ENCODE data around the gene RETN.

RETN gene

DNA sequence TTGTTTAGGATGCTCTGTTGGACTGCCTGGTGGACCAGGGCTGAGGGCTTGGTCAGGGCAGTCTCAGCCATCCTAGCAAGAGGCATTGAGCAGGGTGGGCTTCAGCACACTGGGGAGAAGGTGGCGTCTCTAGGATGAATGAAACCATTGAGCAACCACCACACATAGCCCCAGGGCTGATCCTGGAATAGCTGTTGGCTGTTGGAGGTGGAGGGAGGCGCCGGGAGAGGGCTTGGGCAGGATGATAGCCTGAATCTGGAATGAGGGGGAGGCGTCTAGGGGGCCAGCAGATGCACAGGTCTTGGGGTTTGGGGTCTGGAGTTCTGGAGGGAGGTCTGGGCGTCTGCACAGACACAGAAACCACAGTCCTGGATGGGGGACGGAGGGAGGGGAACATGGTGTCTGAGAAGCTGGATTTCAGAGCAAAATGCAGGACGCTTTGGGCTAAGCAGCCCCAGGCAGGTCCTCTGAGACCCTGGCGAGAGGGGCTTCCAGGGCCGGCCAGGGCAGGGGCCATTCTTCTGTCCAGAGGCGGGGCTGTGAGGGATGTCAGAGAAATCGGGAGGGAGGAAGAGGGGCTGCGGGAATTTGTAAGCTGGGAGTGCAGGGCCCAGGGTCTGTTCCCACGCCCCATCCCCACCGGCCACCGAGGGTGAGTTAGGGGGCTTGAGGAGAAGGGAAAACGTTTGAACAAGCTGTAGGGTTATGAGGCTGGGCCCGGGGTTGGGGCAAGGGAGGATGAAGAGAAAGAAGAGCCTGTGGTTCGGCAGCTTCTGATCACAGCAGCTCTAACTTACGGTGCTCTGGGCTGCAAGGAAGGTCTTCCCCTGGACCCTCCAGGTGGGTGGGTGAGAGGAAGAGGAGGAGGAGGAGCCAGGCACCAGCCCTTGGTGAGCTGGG lies 16.9 kb downstream of the RETN start:
- no peak for DNase-seq

DNA sequence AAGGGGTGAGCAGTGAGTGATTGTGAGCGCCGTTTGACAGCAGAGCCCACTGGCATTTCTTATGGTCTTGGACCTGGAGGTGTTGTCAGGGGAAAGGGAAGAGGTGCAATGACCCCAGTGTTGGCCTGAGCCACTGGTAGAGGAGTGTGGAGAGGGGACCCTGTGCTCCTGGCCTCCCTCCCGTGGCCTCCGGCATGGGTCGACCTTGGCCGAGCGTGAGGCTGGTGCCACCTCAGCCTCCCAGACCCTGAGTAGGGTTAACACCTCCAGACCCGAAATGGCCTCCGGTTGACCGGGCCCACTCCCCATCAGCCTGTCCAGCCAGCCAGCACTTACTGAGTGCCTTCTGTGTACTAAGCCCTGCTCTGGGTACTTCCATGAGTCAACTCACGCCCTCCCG lies 18.3 kb downstream of the RETN start:
- DNase-seq = no peak

DNA sequence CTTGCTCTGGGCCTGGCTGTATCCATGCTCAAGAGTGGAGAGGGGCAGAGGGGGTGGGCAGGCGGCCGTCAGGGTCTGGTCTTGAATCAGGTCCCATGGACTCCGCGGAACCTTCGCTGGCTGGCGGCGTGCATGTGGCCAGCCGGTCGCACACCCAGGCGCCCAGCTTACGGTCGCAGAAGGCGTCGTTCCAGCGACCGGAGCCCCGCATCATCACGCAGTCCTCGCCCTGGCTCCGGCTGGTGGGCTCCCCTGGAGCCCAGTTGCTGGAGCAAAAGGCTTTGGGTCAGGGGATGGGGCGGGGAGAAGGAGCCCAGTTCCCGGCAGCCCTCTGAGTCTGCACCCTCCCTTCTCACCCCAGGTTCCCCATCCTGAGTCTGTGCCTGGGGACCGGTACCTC lies 20.3 kb downstream of the RETN start:
- no peak for DNase-seq

DNA sequence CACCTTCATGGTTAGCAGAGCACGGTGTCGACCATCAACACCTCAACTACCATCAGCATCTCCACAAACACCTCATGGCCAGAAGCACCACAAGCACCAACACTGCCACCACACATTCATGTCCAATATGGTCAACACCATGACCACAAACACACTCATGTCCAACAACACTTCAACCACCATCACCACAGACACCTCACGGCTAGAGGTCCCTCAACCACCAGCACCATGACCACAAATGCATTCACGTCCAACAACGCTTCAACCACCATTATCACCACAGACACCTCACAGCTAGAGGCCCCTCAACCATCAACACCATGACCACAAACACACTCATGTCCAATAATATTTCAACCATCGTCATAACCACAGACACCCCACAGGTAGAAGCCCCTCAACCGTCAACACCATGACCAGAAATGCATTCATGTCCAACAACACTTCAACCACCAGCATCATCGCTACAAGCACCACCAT lies 22.0 kb downstream of the RETN start:
- DNase-seq = no peak

DNA sequence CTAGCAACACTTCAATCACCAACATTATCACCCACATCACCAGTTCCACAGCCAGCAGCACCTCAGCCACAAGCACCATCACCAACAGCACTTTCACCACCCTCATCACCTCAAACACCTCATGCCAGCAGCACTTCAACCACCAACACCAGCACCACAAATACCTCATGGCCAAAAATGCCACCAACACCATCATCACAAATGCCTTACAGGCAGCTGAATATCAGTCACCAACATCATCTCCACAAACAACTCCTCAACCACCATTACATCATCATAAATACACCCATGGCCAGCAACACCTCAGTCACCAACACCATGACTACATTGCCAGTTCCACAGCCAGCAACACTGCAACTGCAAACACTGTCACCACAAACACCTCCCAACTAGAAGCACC lies 22.6 kb downstream of the RETN start:
- DNase-seq = no peak

DNA sequence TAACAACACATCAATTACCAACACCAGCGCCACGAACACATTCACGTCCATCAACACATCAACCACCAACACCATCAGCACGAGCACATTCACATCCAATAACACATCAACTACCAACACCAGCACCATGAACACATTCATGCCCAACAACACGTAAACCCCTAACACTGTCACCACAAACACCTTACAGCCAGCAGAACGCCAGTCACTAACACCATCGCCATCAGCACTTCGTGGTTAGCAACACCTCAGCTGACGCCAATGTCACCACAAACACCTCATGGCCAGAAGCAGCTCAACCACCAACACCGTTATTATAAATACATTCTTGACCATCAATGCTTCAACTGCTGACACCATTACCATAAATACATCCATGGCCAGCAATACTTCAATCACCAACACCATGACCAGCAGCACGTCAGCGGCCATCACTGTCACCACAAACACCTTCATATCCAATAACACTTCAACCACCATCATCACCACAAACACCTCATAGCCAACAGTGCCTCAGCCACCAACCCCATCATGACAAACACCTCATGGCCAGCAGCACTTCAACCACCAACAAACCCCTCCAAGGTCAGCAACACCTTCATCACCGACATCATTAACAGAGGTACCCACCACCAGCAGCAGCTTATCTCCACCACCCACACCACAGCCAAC lies 23.7 kb downstream of the RETN start:
- no peak for DNase-seq

DNA sequence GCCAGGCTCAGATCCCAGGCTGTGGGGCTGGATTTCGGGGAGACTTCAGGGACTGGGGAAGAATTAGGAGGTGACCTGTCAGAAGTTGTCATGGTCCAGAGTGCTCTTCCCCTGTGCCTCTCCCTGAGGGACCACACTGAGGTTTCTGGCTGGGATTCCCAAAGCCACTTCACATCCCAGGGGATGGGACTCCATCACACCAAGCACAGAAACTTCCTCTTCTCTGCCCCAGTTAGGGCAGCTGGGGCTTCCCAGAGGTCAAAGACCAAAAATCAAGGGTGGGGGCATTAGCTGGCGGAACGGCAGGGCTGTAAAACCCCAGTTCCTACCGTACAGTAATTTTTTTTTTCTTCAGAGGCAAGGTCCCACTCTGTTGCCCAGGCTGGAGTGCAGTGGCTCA lies 25.6 kb downstream of the RETN start:
- DNase-seq = no peak

DNA sequence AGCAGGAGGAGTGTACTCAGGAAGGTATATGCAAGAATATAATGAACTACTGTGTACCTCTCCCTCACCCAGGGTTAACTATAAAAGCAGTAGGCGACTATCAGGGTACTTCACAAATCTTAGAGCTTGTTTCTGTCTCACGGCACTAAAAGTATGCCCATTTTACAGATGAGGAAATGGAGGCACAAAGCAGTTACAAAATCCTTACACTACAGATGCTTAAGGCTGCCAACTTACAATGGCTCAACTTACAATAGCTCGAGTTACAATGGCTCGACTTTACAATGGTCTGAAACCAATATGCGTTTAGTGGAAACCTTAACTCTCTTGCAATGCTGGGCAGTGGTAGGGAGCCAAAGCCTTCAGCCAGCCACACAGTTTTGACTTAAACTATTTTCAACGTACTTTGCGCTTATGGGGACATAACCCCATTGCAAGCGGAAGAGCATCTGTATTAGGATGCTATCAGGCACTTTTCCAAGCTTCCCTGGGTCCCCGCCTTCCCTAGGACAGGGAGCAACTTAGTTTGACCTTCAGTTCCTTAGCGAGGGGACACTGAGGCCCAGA lies 29.0 kb downstream of the RETN start:
- DNase-seq = no peak

DNA sequence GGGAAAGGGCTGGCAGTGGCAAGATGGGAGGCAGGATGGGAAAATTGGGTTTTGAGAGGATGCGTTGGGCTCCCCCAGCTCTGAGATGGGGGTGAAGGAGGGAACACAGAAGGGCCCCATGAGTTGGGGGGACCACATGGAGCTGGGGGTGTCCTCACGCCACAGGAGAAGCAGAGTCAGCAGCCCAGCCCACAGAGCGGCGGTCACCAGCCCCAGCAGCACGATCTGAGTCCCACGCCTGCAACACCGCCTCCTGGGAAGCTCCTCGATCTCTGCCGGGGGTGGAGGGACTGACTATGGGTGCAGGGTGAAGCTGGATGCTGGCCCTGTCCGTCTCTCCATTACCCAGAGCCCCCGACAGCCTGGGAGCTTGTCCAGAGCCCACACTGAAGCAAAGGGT lies 29.7 kb downstream of the RETN start:
- DNase-seq = no peak

DNA sequence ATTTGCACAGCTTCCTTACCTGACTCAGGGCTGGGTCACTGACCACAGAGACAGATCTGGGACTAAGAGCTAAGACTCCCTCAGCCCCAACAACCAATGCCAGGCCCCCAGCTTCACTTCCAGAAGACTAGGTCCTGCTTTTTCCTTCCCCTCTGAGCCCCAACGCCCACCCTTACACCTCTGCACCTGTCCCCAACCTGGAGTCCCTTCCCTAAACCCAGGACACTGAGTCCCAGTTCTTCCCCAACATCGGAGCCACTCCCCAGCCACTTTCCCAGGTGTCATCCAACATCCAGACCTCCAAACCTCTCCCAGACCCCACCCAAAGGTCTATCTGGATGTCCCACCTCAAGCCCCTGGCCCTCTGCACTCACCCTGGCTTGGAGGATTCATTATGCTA lies 30.2 kb downstream of the RETN start:
- DNase-seq = no peak

DNA sequence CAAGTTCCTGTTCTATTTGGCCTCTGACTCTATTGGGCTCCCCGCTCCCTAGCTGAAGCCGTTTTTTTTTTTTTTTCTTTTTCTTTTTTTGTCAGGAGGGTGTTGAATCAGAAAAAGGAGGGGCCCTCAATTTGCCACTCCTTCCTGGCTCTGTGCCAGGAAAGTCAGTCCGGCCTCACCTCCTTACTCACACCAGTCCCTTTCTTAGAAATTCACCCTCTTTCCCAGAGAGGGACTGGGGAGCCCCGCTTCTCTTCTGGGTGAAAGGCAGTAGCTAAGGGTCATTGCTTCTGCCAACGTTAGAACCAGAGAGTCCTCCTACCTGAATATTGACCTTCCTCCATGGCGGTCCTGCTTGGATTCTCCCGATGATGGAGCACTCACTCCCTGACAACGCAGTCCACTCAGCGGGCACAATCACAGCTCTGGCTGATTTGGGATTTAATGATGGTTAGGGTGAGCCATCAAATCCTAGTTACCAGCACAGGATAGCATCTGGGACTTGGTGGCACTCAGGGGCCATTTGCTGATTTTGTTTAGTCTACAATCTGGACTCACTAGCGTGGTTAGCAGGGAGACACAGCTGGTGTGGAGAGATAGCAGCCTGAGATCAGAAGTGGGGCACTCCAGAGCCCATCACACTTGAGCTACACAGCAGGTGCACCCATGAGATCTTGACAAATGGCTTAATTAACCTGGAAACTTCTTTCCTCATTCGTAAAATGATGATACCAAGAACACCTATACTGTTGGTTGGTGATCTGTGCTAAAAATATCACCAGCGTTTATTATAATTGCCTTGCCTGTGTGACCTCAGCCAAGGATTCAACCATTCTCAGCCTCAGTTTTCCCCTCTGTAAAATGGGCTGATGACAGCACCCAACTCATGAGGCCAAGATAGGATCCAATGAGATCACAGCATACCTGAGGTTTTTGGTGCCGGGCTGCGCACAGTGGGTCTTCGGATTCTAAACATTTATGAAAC lies 30.9 kb downstream of the RETN start:
- DNase-seq = no peak

DNA sequence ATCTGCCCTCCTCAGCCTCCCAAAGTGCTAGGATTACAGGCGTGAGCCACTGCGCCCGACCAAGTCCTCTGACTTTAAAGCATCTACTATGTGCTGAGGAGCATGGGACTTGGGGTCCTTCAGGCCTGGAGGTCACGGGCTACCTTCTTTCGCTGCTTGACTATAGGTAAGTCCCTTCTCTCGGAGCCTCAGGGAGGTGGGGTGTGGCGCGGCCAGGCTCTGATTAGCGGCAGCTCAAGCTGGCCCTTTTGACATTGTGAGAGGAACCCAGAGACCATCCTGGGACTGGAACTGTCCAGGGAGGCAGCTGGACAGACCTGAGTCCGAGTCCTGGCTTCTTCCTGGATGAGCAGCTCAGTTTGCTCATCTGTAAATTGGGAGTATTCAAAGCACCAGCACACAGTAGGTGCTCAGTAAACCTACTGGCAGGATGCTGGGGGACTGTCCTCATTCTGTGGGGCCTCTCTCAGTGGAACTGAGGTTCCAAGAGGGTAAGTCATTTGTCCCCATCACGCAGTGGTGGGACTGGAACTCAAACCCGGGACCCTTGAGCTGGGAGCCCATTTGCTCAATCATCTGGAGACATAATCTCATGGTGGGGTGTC lies 32.3 kb downstream of the RETN start:
- no peak for DNase-seq

DNA sequence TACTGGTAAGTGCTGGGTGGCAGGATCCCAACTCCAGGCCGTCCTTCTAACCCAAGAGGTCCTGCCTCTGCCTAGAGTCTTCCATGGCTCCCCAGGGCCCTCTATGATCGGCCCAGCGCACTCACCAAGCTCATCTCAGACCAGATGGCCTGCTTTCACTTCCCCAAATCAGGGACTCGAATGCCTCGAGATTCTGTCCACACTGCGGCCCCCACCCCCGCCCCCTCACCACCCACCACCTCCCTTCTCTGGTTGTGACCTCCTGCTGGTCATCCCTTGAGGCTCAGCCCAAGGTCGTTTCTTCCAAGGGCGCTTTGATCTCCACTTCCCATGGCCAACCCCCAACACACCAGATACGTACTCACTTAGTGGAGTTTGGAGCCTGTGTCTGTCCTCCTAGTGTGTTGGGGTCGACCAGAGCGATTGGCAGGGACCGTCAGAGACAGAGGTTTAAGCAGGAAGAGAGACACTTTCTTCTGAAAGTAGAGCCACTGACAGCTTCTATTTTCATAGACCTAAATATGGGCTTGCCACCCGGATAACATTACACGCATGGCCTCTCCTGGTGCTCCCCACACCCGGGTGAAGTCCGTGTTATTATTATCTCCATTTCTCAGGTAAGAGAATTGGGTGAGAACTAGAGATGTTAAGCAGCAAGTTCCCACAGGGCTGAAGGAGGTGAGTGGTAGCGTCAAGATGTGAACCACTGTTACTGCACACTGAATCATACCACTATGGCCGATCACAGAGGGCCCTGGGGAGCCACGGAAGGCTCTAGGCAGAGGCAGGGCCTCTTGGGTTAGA lies 33.0 kb downstream of the RETN start, which contains the start of gene FCER2:
TSS of gene FCER2 (minus strand) at position 478 of the 804 bp plus-strand sequence. CDS start 2,371 bp downstream, outside the sequence.
- DNase-seq = no peak

DNA sequence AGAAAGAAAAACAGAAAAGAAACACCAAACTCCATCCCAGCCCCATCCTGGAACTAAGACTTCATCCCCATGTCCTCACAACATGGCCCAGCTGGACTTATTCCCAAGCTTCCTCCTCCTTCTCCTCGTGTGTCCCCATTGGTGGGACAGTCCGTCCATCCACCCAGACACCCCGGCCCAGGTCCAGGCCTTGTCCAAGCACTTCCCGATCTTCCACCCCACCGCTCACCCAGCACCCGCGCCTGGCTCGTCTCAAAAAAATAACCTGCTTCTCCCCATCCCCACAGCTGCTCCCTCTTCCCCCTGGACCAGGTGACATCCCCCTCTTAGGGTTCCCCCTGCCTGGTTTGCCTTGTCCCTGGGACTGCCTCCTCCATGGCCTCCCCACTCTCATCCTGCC lies 34.5 kb downstream of the RETN start:
- DNase-seq = no peak

DNA sequence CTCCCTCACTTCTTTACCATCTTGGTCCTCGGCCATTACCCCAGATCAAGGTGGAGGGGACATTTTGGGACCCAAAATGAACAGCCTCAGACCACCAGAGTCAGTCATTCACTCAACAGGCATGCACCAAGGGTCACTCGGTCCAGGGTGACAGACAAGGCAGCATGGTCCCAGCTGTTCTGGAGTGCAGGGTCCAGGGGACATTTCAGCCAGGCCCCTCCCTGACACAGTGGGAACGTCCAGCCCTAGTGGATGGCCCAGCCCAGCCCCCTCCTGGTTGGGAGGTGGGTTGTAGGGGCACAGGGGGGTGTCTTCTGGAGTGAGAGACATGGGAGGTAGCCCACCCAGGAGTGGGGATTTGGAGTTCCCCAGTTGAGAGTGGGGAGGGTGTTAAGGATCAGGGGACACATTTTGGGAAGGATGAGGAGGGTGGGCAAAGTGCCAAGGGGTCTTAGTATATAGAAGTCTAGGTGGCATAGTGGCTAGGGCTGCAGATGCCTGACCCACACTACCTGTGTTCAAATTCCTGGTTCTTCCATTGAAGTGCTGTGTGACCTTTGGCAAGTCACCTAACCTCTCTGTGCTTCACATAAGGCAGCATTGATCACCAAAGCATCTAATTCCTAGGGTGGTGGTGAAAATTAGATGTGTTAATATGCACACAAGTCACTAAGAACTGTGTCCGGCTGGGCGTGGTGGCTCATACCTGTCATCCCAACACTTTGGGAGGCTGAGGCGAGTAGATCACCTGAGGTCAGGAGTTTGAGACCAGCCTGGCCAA lies 35.6 kb downstream of the RETN start:
- no peak for DNase-seq

DNA sequence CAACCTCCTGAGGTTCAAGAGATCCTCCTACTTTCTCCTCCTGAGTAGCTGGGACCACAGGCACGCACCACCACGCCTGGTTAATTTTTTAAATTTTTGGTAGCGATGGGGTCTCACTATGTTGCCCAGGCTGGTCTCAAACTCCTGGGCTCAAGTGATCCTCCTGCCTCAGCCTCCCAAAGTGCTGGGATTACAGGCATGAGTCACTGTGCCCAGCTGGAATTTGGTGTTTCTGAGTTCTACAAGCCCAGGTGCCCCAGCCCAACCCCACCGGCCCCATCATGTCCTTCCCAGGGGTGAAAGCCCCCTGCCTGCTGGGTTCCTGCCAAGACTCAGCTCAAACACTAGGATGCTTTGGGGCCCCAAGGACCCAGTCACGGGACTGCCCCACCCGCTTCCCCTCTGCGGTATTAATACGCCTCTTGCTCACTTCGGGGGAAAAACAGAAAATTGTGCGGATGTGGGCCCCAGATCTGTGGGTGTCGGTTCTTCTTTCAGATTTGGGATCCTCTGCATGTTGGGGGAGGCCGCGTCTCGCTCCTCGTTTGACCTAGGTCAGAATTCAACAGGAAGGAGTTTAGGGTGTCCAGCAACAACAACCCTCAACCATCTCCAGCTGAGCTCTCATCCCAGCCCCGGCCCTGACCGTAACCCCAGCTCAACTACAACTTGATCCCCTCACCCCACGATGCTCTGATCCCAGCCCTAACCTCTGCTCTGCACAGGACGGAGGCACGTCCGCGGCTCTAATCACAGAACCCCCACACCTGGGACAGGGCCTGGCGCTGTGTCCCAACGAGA lies 36.7 kb downstream of the RETN start:
- DNase-seq = no peak

DNA sequence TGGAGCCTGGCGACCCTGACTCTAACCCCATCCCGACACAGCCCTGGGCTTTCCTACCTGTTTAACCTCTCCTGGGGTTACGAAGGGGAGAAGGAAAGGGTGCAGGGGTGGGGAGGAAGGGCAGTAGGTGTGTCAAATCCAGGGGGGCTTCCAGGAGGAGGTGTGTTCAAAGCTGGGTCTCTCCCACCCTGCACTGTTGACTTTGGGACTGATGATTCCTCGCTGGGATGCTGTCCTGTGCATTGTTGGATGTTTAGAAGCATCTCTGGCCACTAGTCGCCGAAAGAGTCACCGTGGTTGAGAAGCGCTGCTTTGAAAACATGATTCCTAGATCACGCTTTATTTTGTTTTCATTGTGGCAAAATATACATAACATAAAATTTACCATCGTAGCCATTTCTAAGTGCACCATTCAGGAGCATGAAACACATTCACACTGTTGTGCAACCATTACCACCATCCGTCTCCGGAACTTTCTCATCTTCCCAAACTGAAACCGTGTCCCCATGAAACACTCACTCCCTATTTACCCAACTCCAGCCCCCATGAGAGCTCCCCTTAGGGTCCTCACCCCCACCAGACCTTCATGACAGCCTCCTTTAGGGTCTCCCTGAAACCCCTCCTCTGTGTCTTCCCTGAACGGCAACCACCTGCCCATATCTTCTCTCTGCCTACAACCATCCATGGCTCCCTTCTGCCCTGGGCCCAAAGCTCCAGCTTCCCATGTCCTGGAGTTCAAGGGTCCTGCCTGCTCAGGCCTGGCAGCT lies 37.5 kb downstream of the RETN start:
- DNase-seq = no peak

DNA sequence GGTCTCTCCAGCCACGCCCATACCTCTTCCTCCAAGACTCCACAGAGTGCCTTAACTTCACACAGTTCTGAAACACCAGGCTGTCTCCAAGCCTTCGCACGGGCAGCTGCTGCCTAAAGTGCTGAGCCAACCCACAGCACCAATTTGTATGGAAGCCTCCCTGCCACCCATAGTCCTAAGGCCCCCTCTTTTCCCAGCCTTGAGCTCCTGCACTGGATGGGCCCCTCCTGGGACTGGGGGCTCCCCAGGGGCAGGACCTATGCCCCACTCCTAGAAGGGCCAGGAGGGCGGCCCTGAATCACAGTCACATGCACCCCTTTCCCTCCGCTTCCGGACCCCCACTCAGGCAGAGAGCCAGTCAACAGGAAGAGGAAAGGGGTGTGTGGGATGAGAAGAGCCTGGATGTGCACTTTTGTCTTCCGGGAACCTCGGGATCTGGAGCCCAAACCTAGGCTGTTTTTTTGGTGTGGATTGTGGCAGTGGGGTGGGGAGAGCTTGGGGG lies 38.2 kb downstream of the RETN start:
- no peak for DNase-seq
